ENCODE data around the gene PON3. TPM values are rescaled to one million over a fixed set of nuclear protein-coding genes. Genes with fewer than 3 reads are reported as not detected.

PON3 gene
- total RNA-seq, 1 experiment from 2014 or later, result 15.0 TPM

GRCh38 chr7:95322854-95323253 lies 73.3 kb downstream of the PON3 start:
- no peak overlapping the region for H3K27ac Mint-ChIP-seq (ENCODE audit: unreplicated experiment)
- H3K4me3 ChIP-seq (ENCODE audit: low read depth, low read length), result no peak overlapping the region
- H3K9me3 ChIP-seq, result no peaks in the 10 kb centered on the region
- intact Hi-C loops (cut with micrococcal nuclease; ENCODE audit: unreplicated experiment), result no loop called here
- ChIA-PET CTCF (no interaction called here), POLR2A (no interaction called here)
- no peaks in the 10 kb centered on the region for H3K4me1 Mint-ChIP-seq (ENCODE audit: low read depth, unreplicated experiment)
- no peaks in the 10 kb centered on the region for H3K27me3 Mint-ChIP-seq (ENCODE audit: insufficient read depth, unreplicated experiment)
- peaks cover 14% of the 10 kb centered on the region for H3K4me1 ChIP-seq
- no peaks in the 10 kb centered on the region for H3K27me3 ChIP-seq (replicated peaks; ENCODE audit: control insufficient read depth, insufficient read depth, low read length)
- H3K9me3 Mint-ChIP-seq (ENCODE audit: unreplicated experiment), result no peaks in the 10 kb centered on the region
- no peak for DNase-seq
- BruUV-seq (replicated peaks), result no TSS peak
- no peak for TF ChIP-seq CTCF (IDR thresholded peaks at IDR 0.05; ENCODE audit: insufficient read depth in 1 of 2, low read depth in 1 of 2, low read length in 1 of 2, severe bottlenecking in 1 of 2, unreplicated experiment in 1 of 2)
- H3K36me3 Mint-ChIP-seq (ENCODE audit: insufficient read depth, unreplicated experiment), result no peaks in the 10 kb centered on the region
- no peaks in the 10 kb centered on the region; the same call in 1 of the 2 replicates for H3K36me3 ChIP-seq (ENCODE audit: control insufficient read depth, insufficient read depth, low read length)
- H3K4me3 Mint-ChIP-seq (ENCODE audit: unreplicated experiment), result no peak overlapping the region

- TF ChIP-seq CTCF (IDR thresholded peaks at IDR 0.05; ENCODE audit: insufficient read depth in 1 of 2, low read depth in 1 of 2, low read length in 1 of 2, severe bottlenecking in 1 of 2, unreplicated experiment in 1 of 2), result no peak
- Mint-ChIP-seq H3K4me3 (ENCODE audit: unreplicated experiment) (no peak overlapping the region), H3K4me1 (ENCODE audit: low read depth, unreplicated experiment) (no peaks in the 10 kb centered on the region), H3K27ac (ENCODE audit: unreplicated experiment) (no peak overlapping the region), H3K27me3 (ENCODE audit: insufficient read depth, unreplicated experiment) (no peaks in the 10 kb centered on the region), H3K9me3 (ENCODE audit: unreplicated experiment) (no peaks in the 10 kb centered on the region), H3K36me3 (ENCODE audit: insufficient read depth, unreplicated experiment) (no peaks in the 10 kb centered on the region)
- Histone ChIP-seq H3K27me3 (replicated peaks; ENCODE audit: control insufficient read depth, insufficient read depth, low read length) (no peaks in the 10 kb centered on the region), H3K9me3 (no peaks in the 10 kb centered on the region), H3K36me3 (ENCODE audit: control insufficient read depth, insufficient read depth, low read length) (no peaks in the 10 kb centered on the region; the same call in 1 of the 2 replicates), H3K4me1 (peaks cover 14% of the 10 kb centered on the region), H3K4me3 (ENCODE audit: low read depth, low read length) (no peak overlapping the region)
- ChIA-PET POLR2A (no interaction called here), CTCF (no interaction called here)
- intact Hi-C loops (cut with micrococcal nuclease; ENCODE audit: unreplicated experiment), result no loop called here
- DNase-seq, result no peak
- no TSS peak for BruUV-seq (replicated peaks)
Observed at GRCh38 chr7:95322396-95322795, 73.8 kb downstream of the PON3 start.

GRCh38 chr7:95321720-95322119 lies 74.5 kb downstream of the PON3 start:
- no peaks in the 10 kb centered on the region for H3K27me3 ChIP-seq (replicated peaks; ENCODE audit: control insufficient read depth, insufficient read depth, low read length)
- H3K4me3 Mint-ChIP-seq (ENCODE audit: unreplicated experiment), result no peak overlapping the region
- BruUV-seq (replicated peaks), result no TSS peak
- H3K27me3 Mint-ChIP-seq (ENCODE audit: insufficient read depth, unreplicated experiment), result no peaks in the 10 kb centered on the region
- H3K4me1 Mint-ChIP-seq (ENCODE audit: low read depth, unreplicated experiment), result no peaks in the 10 kb centered on the region
- H3K9me3 Mint-ChIP-seq (ENCODE audit: unreplicated experiment), result no peaks in the 10 kb centered on the region
- TF ChIP-seq CTCF (IDR thresholded peaks at IDR 0.05; ENCODE audit: insufficient read depth in 1 of 2, low read depth in 1 of 2, low read length in 1 of 2, severe bottlenecking in 1 of 2, unreplicated experiment in 1 of 2), result no peak
- H3K27ac Mint-ChIP-seq (ENCODE audit: unreplicated experiment), result no peak overlapping the region
- H3K36me3 Mint-ChIP-seq (ENCODE audit: insufficient read depth, unreplicated experiment), result no peaks in the 10 kb centered on the region
- H3K4me1 ChIP-seq, result peaks cover 14% of the 10 kb centered on the region
- ChIA-PET CTCF (no interaction called here), POLR2A (no interaction called here)
- no peak for DNase-seq
- no peak overlapping the region for H3K4me3 ChIP-seq (ENCODE audit: low read depth, low read length)
- intact Hi-C loops (cut with micrococcal nuclease; ENCODE audit: unreplicated experiment), result no loop called here
- no peaks in the 10 kb centered on the region; the same call in 1 of the 2 replicates for H3K36me3 ChIP-seq (ENCODE audit: control insufficient read depth, insufficient read depth, low read length)
- H3K9me3 ChIP-seq, result no peaks in the 10 kb centered on the region
